K562 (cell line): ENCODE data around the gene INHBC. TPM values are rescaled to one million over a fixed set of nuclear protein-coding genes. Genes with fewer than 3 reads are reported as not detected.
A peak's percentile ranks its signal among the peaks of the same experiment; 100 is the strongest.

Experiments
- ATAC-seq: fragments of 200-7000 bp; cut with Tn5 transposase; 3 replicates; pipeline ENCODE4 v1.9.1; 2020; ENCODE audit warnings: moderate library complexity
- BruUV-seq: library from RNA; stranded (reverse); fragments of 400-500 nt; replicated peaks from 2 replicates; lab custom pipeline; 2021; lab: Mats Ljungman, UMichigan
- CTCF ChIA-PET: fragments of 300-600 bp; formaldehyde crosslinking; extraction: SDS; loops from one replicate; lab custom pipeline; 2021; ENCODE audit warnings: low intra/inter-chr PET ratio; lab: Yijun Ruan, JAX
- POLR2A ChIA-PET: fragments of 300-600, 350-650 bp; sonication (Branson Sonifier 250); formaldehyde crosslinking; extraction: SDS; loops from one replicate; lab custom pipeline; 2021; ENCODE audit warnings: antibody characterized with exemption, inconsistent platforms; lab: Yijun Ruan, JAX
- DNase-seq, 4 experiments: peaks; one replicate each; pipeline versions ENCODE4 v3.0.0 to v3.0.0-alpha.2; 2011 to 2018; ENCODE audit warnings: low spot score in 3 of 4, mixed read lengths in 3 of 4; ENCODE audit errors: extremely low read depth in 1 of 4
- FAIRE-seq: peaks from 2 replicates; lab custom pipeline; 2011; peaks lifted over from hg19 to GRCh38; lab: Jason Lieb, UNC
- H2AFZ ChIP-seq: 2 replicates; pipeline ENCODE4 v1.6.0; 2011; ENCODE audit warnings: low read depth, low read length, control low read depth, inconsistent platforms
- H3K27ac ChIP-seq: fragments of 200-600 bp; 3 replicates; pipeline ENCODE4 v1.8.0; 2011; ENCODE audit warnings: low read depth, mild to moderate bottlenecking, control low read depth, inconsistent platforms, low read length, moderate library complexity, mixed read lengths; ENCODE audit errors: extremely low read depth
- H3K27me3 ChIP-seq, 2 experiments: fragments of 300-600 bp in 1 of 2; 2 replicates in 1 of 2; 3 replicates in 1 of 2; pipeline versions ENCODE4 v1.6.0 to v1.8.0; 2011; ENCODE audit warnings: inconsistent platforms in 2 of 2, low read length in 2 of 2, mild to moderate bottlenecking in 1 of 2, mixed read lengths in 1 of 2, moderate library complexity in 1 of 2; ENCODE audit not compliant: control insufficient read depth in 2 of 2, insufficient read depth in 2 of 2
- H3K36me3 ChIP-seq: fragments of 300-600 bp; 3 replicates; pipeline ENCODE4 v1.8.0; 2011; ENCODE audit warnings: mild to moderate bottlenecking, low read length, inconsistent platforms; ENCODE audit not compliant: control insufficient read depth, insufficient read depth
- H3K4me1 ChIP-seq, 2 experiments: fragments of 200-600 bp in 1 of 2; replicated peaks in 1 of 2; 2 replicates in 1 of 2; 3 replicates in 1 of 2; pipeline versions ENCODE4 v1.5.1 to v1.8.0; 2011; ENCODE audit warnings: inconsistent platforms in 2 of 2, low read length in 2 of 2, mild to moderate bottlenecking in 1 of 2, mixed read lengths in 1 of 2, moderate library complexity in 1 of 2; ENCODE audit not compliant: control insufficient read depth in 2 of 2, insufficient read depth in 2 of 2
- H3K4me2 ChIP-seq: 2 replicates; pipeline ENCODE4 v1.6.1; 2011; ENCODE audit warnings: low read length, control low read depth, inconsistent platforms, mixed read lengths; ENCODE audit not compliant: insufficient read depth
- H3K4me3 ChIP-seq: fragments of 200-600 bp; sonication (generic), shearing (Covaris generic); 2 replicates; pipeline ENCODE4 v1.5.1; 2016; ENCODE audit warnings: control low read depth, inconsistent platforms
- H3K79me2 ChIP-seq: fragments of 200-600 bp; 3 replicates; pipeline ENCODE4 v1.8.0; 2011; ENCODE audit warnings: low read length, inconsistent platforms; ENCODE audit not compliant: control insufficient read depth, insufficient read depth
- H3K9ac ChIP-seq, 2 experiments: 2 replicates each; pipeline versions ENCODE4 v1.6.0 to v1.6.1; 2011; ENCODE audit warnings: low read depth in 2 of 2, low read length in 2 of 2, control low read depth in 1 of 2, inconsistent platforms in 1 of 2, mild to moderate bottlenecking in 1 of 2, mixed read lengths in 1 of 2; ENCODE audit not compliant: insufficient read depth in 1 of 2
- H3K9me1 ChIP-seq: one replicate; pipeline ENCODE4 v1.6.0; 2011; ENCODE audit warnings: inconsistent platforms, mild to moderate bottlenecking, low read length, moderate library complexity; ENCODE audit not compliant: control insufficient read depth, insufficient read depth
- H3K9me3 ChIP-seq: replicated peaks from 2 replicates; pipeline ENCODE4 v1.5.1; 2011; ENCODE audit warnings: low read depth, low read length, inconsistent platforms; ENCODE audit not compliant: control insufficient read depth, insufficient read depth
- H4K20me1 ChIP-seq: replicated peaks from 2 replicates; pipeline ENCODE4 v1.6.1; 2011; ENCODE audit warnings: low read length, inconsistent platforms, mixed read lengths; ENCODE audit not compliant: control insufficient read depth, insufficient read depth
- BCL6 ChIP-seq: fragments of 250-450 bp; sonication (Bioruptor Pico); IDR thresholded peaks from 2 replicates; pipeline ENCODE4 v1.4.0; 2020
- CBFA2T3 ChIP-seq: fragments of 450-650 bp; IDR thresholded peaks from 2 replicates; pipeline ENCODE4 v1.6.1; 2017
- EGR1 ChIP-seq: fragments of 450-650 bp; conservative IDR thresholded peaks from 2 replicates; pipeline ENCODE4 v1.6.1; 2017; ENCODE audit warnings: mild to moderate bottlenecking
- HDAC1 ChIP-seq, 2 experiments: fragments of 450-650 bp; IDR thresholded peaks; 2 replicates each; pipeline ENCODE4 v1.6.1; 2016 to 2017; ENCODE audit warnings: inconsistent platforms in 1 of 2, mild to moderate bottlenecking in 1 of 2, moderate library complexity in 1 of 2
- HNRNPLL ChIP-seq: fragments of 200-400 bp; formaldehyde crosslinking; IDR thresholded peaks from 2 replicates; pipeline ENCODE4 v1.6.1; 2017; ENCODE audit warnings: low read length, low read depth, mild to moderate bottlenecking; ENCODE audit not compliant: poor library complexity, severe bottlenecking
- MIER1 ChIP-seq: fragments of 450-650 bp; IDR thresholded peaks from 2 replicates; pipeline ENCODE4 v1.6.1; 2016; ENCODE audit warnings: antibody characterized with exemption, mild to moderate bottlenecking, low read depth
- NR2C1 ChIP-seq, 2 experiments: fragments of 450-650 bp; IDR thresholded peaks; 2 replicates each; pipeline ENCODE4 v1.6.1; 2017; ENCODE audit warnings: mild to moderate bottlenecking in 2 of 2, antibody characterized with exemption in 1 of 2, inconsistent platforms in 1 of 2, missing compliant biosample characterization in 1 of 2, missing genetic modification characterization in 1 of 2
- RBBP5 ChIP-seq: fragments of 200-600 bp; sonication (generic); IDR thresholded peaks from 2 replicates; pipeline ENCODE4 v1.6.1; 2012; ENCODE audit warnings: borderline replicate concordance, mild to moderate bottlenecking, low read length, control low read depth, inconsistent platforms; ENCODE audit not compliant: insufficient read depth, poor library complexity, severe bottlenecking
- ZEB2 ChIP-seq: fragments of 450-650 bp; IDR thresholded peaks from 2 replicates; pipeline ENCODE4 v1.6.1; 2016
- WGBS: fragments of 100-300 bp; shearing (Covaris generic); methylation state at CpG from one replicate; pipeline ENCODE4 v1.1.6; 2016; ENCODE audit warnings: low coverage, mixed read lengths; ENCODE audit not compliant: insufficient coverage; ENCODE audit errors: missing lambda C conversion rate; 5-methylcytosine and 5-hydroxymethylcytosine counted together
- in situ Hi-C: fragments of 300-500 bp; cut with MboI; formaldehyde crosslinking; loops from 4 replicates; pipeline ENCODE4 v1.15.0; 2018; ENCODE audit warnings: inconsistent platforms, mixed read lengths
- intact Hi-C: fragments of 100-400 bp; cut with micrococcal nuclease; formaldehyde crosslinking; loops from 2 replicates; pipeline ENCODE4 v1.14.2; 2022
- polyA plus RNA-seq, 8 experiments: library from polyadenylated mRNA; depleted of rRNA in 4 of 8; stranded (reverse) in 5 of 8; unstranded in 3 of 8; fragments of >200 nt; fragmentation: Nextera tagmentation in 2 of 8; fragmentation: Illumina TruSeq in 1 of 8; extraction: Ambion mirVana in 2 of 8; extraction: Trizol in 1 of 8; gene quantifications; 2 replicates each; pipeline versions ENCODE4 v1.2.1 to v1.2.3, GENCODE V29; 2011 to 2014; ENCODE audit warnings: inconsistent platforms in 1 of 8, missing spikeins in 1 of 8
- total RNA-seq, 7 experiments: library from RNA; depleted of rRNA in 6 of 7; stranded (reverse); fragments of >200 nt in 6 of 7; fragmentation: Illumina TruSeq in 2 of 7; extraction: Trizol in 2 of 7; gene quantifications; 2 replicates each; pipeline versions ENCODE4 v1.2.1 to v1.2.3, GENCODE V29; 2011 to 2021; ENCODE audit warnings: low replicate concordance in 1 of 7
- TF ChIP-seq, protein P1 (sequence below), 2 experiments: fragments of 450-650 bp; conservative IDR thresholded peaks; 2 replicates each; pipeline ENCODE4 v1.6.1; 2017; ENCODE audit warnings: mild to moderate bottlenecking in 2 of 2, moderate library complexity in 2 of 2
- TF ChIP-seq, protein P2 (sequence below): fragments of 200-800 bp; sonication (Bioruptor generic); IDR thresholded peaks from 2 replicates; pipeline ENCODE4 v1.6.1; 2017; ENCODE audit warnings: missing genetic modification characterization, missing compliant biosample characterization
- TF ChIP-seq, protein P3 (sequence below): fragments of 450-650 bp; IDR thresholded peaks from 2 replicates; pipeline ENCODE4 v1.6.1; 2016; ENCODE audit warnings: antibody characterized with exemption
- TF ChIP-seq, protein P4 (sequence below): fragments of 450-650 bp; IDR thresholded peaks from 2 replicates; pipeline ENCODE4 v1.6.1; 2016

INHBC gene
- total and polyA plus RNA-seq, 9 of the 15 experiments (the other 6 are each of a cell fraction or from before 2014, with no cell fraction given): 0.07 to 0.24 (median 0.15) TPM; not detected in 4

DNA sequence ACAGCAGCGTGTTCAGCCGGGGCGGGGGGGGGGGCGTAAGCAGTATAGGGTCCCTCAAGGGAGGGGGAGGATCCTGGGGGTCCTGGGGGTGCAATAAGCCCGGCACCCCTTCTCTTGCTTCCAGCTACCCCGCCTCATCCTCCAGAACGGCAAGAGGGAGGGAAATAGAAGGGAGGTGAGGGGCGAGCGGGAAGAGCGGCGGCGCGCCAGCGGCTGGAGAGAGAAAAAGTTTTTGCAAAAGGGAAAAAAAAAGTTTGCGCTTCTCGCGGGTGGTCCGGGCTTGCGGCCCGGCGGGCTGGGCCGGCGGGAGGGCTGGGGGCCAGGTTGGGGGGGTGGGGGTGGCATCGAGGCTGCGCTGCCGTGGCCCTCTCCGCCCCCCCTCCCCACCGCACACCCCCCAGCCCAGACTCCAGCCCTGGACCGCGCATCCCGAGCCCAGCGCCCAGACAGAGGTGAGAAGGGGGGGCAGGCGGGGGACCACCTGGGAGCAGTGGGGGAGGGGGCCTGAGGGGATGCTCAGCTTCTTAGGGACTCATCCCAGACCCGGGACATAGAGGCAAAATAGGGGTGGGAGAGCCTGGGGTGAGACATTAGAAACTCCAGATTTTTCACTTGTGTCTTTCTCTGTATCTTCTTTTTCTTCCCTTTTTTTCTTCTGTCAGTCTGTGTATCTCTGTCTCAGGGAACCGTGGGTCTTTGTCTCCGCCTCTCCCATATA, 25.3 kb downstream of the INHBC start, which contains the start of gene GLI1 (continued):
- TF ChIP-seq, protein P1, sequence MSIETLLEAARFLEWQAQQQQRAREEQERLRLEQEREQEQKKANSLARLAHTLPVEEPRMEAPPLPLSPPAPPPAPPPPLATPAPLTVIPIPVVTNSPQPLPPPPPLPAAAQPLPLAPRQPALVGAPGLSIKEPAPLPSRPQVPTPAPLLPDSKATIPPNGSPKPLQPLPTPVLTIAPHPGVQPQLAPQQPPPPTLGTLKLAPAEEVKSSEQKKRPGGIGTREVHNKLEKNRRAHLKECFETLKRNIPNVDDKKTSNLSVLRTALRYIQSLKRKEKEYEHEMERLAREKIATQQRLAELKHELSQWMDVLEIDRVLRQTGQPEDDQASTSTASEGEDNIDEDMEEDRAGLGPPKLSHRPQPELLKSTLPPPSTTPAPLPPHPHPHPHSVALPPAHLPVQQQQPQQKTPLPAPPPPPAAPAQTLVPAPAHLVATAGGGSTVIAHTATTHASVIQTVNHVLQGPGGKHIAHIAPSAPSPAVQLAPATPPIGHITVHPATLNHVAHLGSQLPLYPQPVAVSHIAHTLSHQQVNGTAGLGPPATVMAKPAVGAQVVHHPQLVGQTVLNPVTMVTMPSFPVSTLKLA (conservative IDR thresholded peaks at IDR 0.05): peak; percentile 2 to 15; a peak in 1 of 4 replicates
- no peak for TF ChIP-seq MIER1
- TF ChIP-seq, protein P2, sequence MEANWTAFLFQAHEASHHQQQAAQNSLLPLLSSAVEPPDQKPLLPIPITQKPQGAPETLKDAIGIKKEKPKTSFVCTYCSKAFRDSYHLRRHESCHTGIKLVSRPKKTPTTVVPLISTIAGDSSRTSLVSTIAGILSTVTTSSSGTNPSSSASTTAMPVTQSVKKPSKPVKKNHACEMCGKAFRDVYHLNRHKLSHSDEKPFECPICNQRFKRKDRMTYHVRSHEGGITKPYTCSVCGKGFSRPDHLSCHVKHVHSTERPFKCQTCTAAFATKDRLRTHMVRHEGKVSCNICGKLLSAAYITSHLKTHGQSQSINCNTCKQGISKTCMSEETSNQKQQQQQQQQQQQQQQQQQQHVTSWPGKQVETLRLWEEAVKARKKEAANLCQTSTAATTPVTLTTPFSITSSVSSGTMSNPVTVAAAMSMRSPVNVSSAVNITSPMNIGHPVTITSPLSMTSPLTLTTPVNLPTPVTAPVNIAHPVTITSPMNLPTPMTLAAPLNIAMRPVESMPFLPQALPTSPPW (CRISPR knock-in tag): peak; percentile 97

DNA sequence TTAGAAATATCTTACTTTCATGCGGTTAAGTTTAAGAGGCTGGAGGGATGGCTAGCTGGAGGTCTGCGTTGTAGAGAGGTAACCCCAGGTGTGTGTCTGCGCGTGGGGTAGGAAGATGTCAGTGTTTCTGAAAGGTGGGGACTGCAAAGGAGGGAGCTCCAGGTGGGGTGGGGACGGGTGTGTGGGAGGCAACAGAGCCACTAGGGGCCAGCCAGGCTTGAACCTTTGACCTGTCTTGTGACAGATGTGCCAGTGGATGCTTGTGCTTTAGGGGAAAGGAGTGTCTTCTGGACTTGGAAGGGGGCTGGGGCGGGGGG, 25.8 kb downstream of the INHBC start:
- no peak overlapping the region for H3K27ac ChIP-seq

More for the DNA sequence above, 25.8 kb downstream of the INHBC start:
- Histone ChIP-seq H2AFZ (no peak overlapping the region), H3K9ac (peak overlapping the region in 1 of 2 experiments; percentile 77; a peak in 1 of 4 replicates)
- no peak for ATAC-seq
- peak; percentile 30 for TF ChIP-seq RBBP5
- no peak for TF ChIP-seq BCL6 (CRISPR knock-in tag)
- 0 out of 2 replicates have a peak, but pooled peaks have one; percentile 11 for TF ChIP-seq CBFA2T3
- TF ChIP-seq, protein P3, sequence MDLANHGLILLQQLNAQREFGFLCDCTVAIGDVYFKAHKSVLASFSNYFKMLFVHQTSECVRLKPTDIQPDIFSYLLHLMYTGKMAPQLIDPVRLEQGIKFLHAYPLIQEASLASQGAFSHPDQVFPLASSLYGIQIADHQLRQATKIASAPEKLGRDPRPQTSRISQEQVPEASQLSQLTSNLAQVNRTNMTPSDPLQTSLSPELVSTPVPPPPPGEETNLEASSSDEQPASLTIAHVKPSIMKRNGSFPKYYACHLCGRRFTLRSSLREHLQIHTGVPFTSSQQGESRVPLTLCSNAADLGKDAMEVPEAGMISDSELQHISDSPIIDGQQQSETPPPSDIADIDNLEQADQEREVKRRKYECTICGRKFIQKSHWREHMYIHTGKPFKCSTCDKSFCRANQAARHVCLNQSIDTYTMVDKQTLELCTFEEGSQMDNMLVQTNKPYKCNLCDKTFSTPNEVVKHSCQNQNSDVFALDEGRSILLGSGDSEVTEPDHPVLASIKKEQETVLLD: 0 out of 2 replicates have a peak, but pooled peaks have one; percentile 47
- TF ChIP-seq HNRNPLL: no peak
- peak in 1 of 2 experiments; percentile 32; a peak in 1 of 4 replicates for TF ChIP-seq HDAC1 (IDR thresholded peaks at IDR 0.05)
- 0 out of 2 replicates have a peak, but pooled peaks have one; percentile 42 for TF ChIP-seq ZEB2
- TF ChIP-seq, protein P4, sequence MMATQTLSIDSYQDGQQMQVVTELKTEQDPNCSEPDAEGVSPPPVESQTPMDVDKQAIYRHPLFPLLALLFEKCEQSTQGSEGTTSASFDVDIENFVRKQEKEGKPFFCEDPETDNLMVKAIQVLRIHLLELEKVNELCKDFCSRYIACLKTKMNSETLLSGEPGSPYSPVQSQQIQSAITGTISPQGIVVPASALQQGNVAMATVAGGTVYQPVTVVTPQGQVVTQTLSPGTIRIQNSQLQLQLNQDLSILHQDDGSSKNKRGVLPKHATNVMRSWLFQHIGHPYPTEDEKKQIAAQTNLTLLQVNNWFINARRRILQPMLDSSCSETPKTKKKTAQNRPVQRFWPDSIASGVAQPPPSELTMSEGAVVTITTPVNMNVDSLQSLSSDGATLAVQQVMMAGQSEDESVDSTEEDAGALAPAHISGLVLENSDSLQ: 0 out of 2 replicates have a peak, but pooled peaks have one; percentile 10
- 0 out of 2 replicates have a peak, but pooled peaks have one; percentile 21 for TF ChIP-seq EGR1
- TF ChIP-seq NR2C1 (IDR thresholded peaks at IDR 0.05): peak; percentile 39; the same call in 1 of the 2 replicates
- TF ChIP-seq NR2C1 (tag; IDR thresholded peaks at IDR 0.05): no peak
- TF ChIP-seq, all 486 proteins: peak for 8
- H3K79me2 ChIP-seq: peaks cover 18% of the 10 kb centered on the region; the same call in 2 of the 3 replicates
- peaks cover 32 to 53% of the 10 kb centered on the region in 2 experiments for H3K4me1 ChIP-seq
- peak overlapping the region; percentile 62 for H3K4me3 ChIP-seq
- ChIA-PET CTCF (interaction anchor here (0.6 to 1.9 kb wide), 3 partner anchors 195 to 445 kb away, joined by 3 to 8 read pairs (median 7); no protein-coding TSS in a partner anchor), POLR2A (interaction anchor here (0.7 to 2.3 kb wide), 4 partner anchors 9 to 175 kb away, joined by 3 to 13 read pairs (median 5); no protein-coding TSS in a partner anchor)
- H3K27me3 ChIP-seq: 0 out of 5 replicates have a peak, but pooled peaks cover 0 to 6% of the 10 kb centered on the region in 2 experiments
- in situ Hi-C loops: no loop called here
- no TSS peak for BruUV-seq
- no peaks in the 10 kb centered on the region for H3K9me1 ChIP-seq
- no peaks in the 10 kb centered on the region for H4K20me1 ChIP-seq
- peak overlapping the region; percentile 50 for H3K4me2 ChIP-seq
- 6% methylated on average over 5 of the region's 6 CpGs for WGBS
- no peaks in the 10 kb centered on the region for H3K9me3 ChIP-seq
- intact Hi-C loops: no loop called here
- DNase-seq (peak in 2 of 4 experiments; percentile 40 to 63), FAIRE-seq (no peak)
- H3K36me3 ChIP-seq: no peaks in the 10 kb centered on the region
